Fibroblast of lung (primary cell): ENCODE data around the gene MXRA7. TPM values are rescaled to one million over a fixed set of nuclear protein-coding genes. Genes with fewer than 3 reads are reported as not detected.
"Not testable (repeated sequence)": the region's sequence is repeated elsewhere in the genome, so short reads cannot be mapped to it uniquely, and the experiment has no call there.

Experiments used
- DNase-seq, 2 donors: peaks; one replicate each; pipeline versions ENCODE4 v3.0.0 to v3.0.0-alpha.2; 2010; ENCODE audit warnings: low read depth in 2 of 2
- H2AFZ ChIP-seq: 2 replicates; pipeline ENCODE4 v1.5.1; 2012; ENCODE audit warnings: low read length, control low read depth, inconsistent platforms
- H3K27ac ChIP-seq: 2 replicates; pipeline ENCODE4 v1.5.1; 2011; ENCODE audit warnings: low read length, control low read depth; ENCODE audit not compliant: insufficient read depth
- H3K27me3 ChIP-seq: 2 replicates; pipeline ENCODE4 v1.5.1; 2011; ENCODE audit warnings: mild to moderate bottlenecking, low read length; ENCODE audit not compliant: control insufficient read depth, insufficient read depth
- H3K36me3 ChIP-seq: 2 replicates; pipeline ENCODE4 v1.5.1; 2011; ENCODE audit warnings: low read length; ENCODE audit not compliant: control insufficient read depth, insufficient read depth
- H3K4me1 ChIP-seq: 2 replicates; pipeline ENCODE4 v1.5.1; 2011; ENCODE audit warnings: low read length; ENCODE audit not compliant: control insufficient read depth, insufficient read depth; ENCODE audit errors: extremely low read depth
- H3K4me2 ChIP-seq: 2 replicates; pipeline ENCODE4 v1.5.1; 2011; ENCODE audit warnings: low read length, control low read depth; ENCODE audit not compliant: insufficient read depth; ENCODE audit errors: extremely low read depth
- H3K4me3 ChIP-seq, 4 experiments: fragments of 200-600 bp in 1 of 4; sonication (generic) in 1 of 4; replicated peaks in 1 of 4; 2 replicates each; pipeline ENCODE4 v1.5.1; 2011 to 2016; ENCODE audit warnings: low read length in 4 of 4, low read depth in 3 of 4, mild to moderate bottlenecking in 3 of 4, control low read depth in 2 of 4, inconsistent platforms in 1 of 4, mixed read lengths in 1 of 4; ENCODE audit not compliant: insufficient read depth in 1 of 4; ENCODE audit errors: control extremely low read depth in 1 of 4
- H3K79me2 ChIP-seq: 2 replicates; pipeline ENCODE4 v1.5.1; 2012; ENCODE audit warnings: mild to moderate bottlenecking, low read length, inconsistent platforms; ENCODE audit not compliant: control insufficient read depth, insufficient read depth
- H3K9ac ChIP-seq: 2 replicates; pipeline ENCODE4 v1.5.1; 2011; ENCODE audit warnings: mild to moderate bottlenecking, low read length, control low read depth; ENCODE audit not compliant: insufficient read depth
- H3K9me3 ChIP-seq: 2 replicates; pipeline ENCODE4 v1.5.1; 2012; ENCODE audit warnings: low read depth, low read length; ENCODE audit not compliant: control insufficient read depth, insufficient read depth
- H4K20me1 ChIP-seq: 2 replicates; pipeline ENCODE4 v1.5.1; 2011; ENCODE audit warnings: low read length; ENCODE audit not compliant: control insufficient read depth, insufficient read depth; ENCODE audit errors: extremely low read depth
- CTCF ChIP-seq, 2 donors: IDR thresholded peaks in 1 of 2; conservative IDR thresholded peaks in 1 of 2; 1 replicate in 1 of 2; 2 replicates in 1 of 2; pipeline ENCODE4 v1.5.1; 2011 to 2012; ENCODE audit warnings: low read length in 2 of 2, control low read depth in 1 of 2, inconsistent platforms in 1 of 2, low read depth in 1 of 2, mild to moderate bottlenecking in 1 of 2
- EZH2 ChIP-seq: IDR thresholded peaks from 2 replicates; pipeline ENCODE4 v1.5.1; 2012; ENCODE audit warnings: low read length, control low read depth, mild to moderate bottlenecking; ENCODE audit errors: missing control alignments
- polyA plus RNA-seq, 2 donors: library from polyadenylated mRNA; depleted of rRNA in 1 of 2; stranded (reverse) in 1 of 2; unstranded in 1 of 2; fragments of >200 nt; gene quantifications; 2 replicates each; pipeline ENCODE4 v1.2.1, GENCODE V29; 2011 to 2012; ENCODE audit warnings: missing spikeins in 1 of 2
- total RNA-seq: library from RNA; depleted of rRNA; stranded (reverse); fragments of >200 nt; gene quantifications from 2 replicates; pipeline ENCODE4 v1.2.1, GENCODE V29; 2014

The MXRA7 gene
- total and polyA plus RNA-seq, 2 donors (not counting 1 experiment from before 2014, with no cell fraction given), result 127 to 307 TPM

- Histone ChIP-seq H3K9ac (peak overlapping the region; percentile 61), H3K36me3 (no peaks in the 10 kb centered on the region), H3K27me3 (no peaks in the 10 kb centered on the region), H3K79me2 (peaks cover 84% of the 10 kb centered on the region), H3K4me3 (no peak overlapping the region), H3K27ac (peak overlapping the region; percentile 83), H3K4me2 (peak overlapping the region; percentile 94), H2AFZ (no peak overlapping the region), H3K9me3 (no peaks in the 10 kb centered on the region), H3K4me1 (peaks cover 29% of the 10 kb centered on the region), H4K20me1 (no peaks in the 10 kb centered on the region)
- TF ChIP-seq CTCF (conservative IDR thresholded peaks at IDR 0.05 in 1 of 2, IDR thresholded peaks at IDR 0.05 in 1 of 2; ENCODE audit: low read depth in 1 of 2, low read length in 2 of 2), result no peak
- TF ChIP-seq EZH2, result no peak
- DNase-seq, result no peak
These were observed 9.2 kb downstream of the MXRA7 start for GRCh38 chr17:76701471-76701967.

GRCh38 chr17:76700617-76701470 lies 9.9 kb downstream of the MXRA7 start:
- peak; percentile 77 to 94 for DNase-seq
- H2AFZ ChIP-seq, result no peak overlapping the region
- TF ChIP-seq EZH2, result no peak
- no peak for TF ChIP-seq CTCF (conservative IDR thresholded peaks at IDR 0.05 in 1 of 2, IDR thresholded peaks at IDR 0.05 in 1 of 2; ENCODE audit: low read depth in 1 of 2, low read length in 2 of 2)
- peaks cover 84% of the 10 kb centered on the region for H3K79me2 ChIP-seq
- H4K20me1 ChIP-seq, result no peaks in the 10 kb centered on the region
- H3K27ac ChIP-seq, result peak overlapping the region; percentile 83
- no peaks in the 10 kb centered on the region for H3K27me3 ChIP-seq
- no peaks in the 10 kb centered on the region for H3K36me3 ChIP-seq
- H3K9ac ChIP-seq, result peak overlapping the region; percentile 61
- H3K4me1 ChIP-seq, result peaks cover 29% of the 10 kb centered on the region
- no peaks in the 10 kb centered on the region for H3K9me3 ChIP-seq
- peak overlapping the region; percentile 94 for H3K4me2 ChIP-seq
- peak overlapping the region in 3 of 4 experiments; percentile 28 to 41 (median 40) for H3K4me3 ChIP-seq

- Histone ChIP-seq H4K20me1 (no peaks in the 10 kb centered on the region), H2AFZ (no peak overlapping the region), H3K36me3 (no peaks in the 10 kb centered on the region), H3K9me3 (no peaks in the 10 kb centered on the region), H3K79me2 (peaks cover 82% of the 10 kb centered on the region), H3K4me1 (peaks cover 29% of the 10 kb centered on the region), H3K9ac (peak overlapping the region; percentile 36), H3K27me3 (no peaks in the 10 kb centered on the region), H3K27ac (peak overlapping the region; percentile 83), H3K4me3 (peak overlapping the region in 2 of 4 experiments; percentile 40 to 41), H3K4me2 (peak overlapping the region; percentile 94)
- TF ChIP-seq EZH2 (no peak), CTCF (conservative IDR thresholded peaks at IDR 0.05 in 1 of 2, IDR thresholded peaks at IDR 0.05 in 1 of 2; ENCODE audit: low read depth in 1 of 2, low read length in 2 of 2) (no peak)
- no peak for DNase-seq
These were observed 10.5 kb downstream of the MXRA7 start for GRCh38 chr17:76700270-76700616.

GRCh38 chr17:76698466-76698977 lies 12.2 kb downstream of the MXRA7 start:
- not testable (repeated sequence) for H3K9me3 ChIP-seq, H3K4me2 ChIP-seq, H4K20me1 ChIP-seq, H3K4me3 ChIP-seq, H3K27me3 ChIP-seq, H3K36me3 ChIP-seq, DNase-seq, H2AFZ ChIP-seq, H3K9ac ChIP-seq, H3K27ac ChIP-seq
- H3K4me1 ChIP-seq, result peaks cover 29% of the 10 kb centered on the region
- H3K79me2 ChIP-seq, result peaks cover 78% of the 10 kb centered on the region
